Testis (tissue), 3 donors: ENCODE results near the gene MAP1B. TPM values are rescaled to one million over a fixed set of nuclear protein-coding genes. Genes with fewer than 3 reads are reported as not detected.
A peak's percentile ranks its signal among the peaks of the same experiment; 100 is the strongest.

Source experiments
- DNase-seq: peaks from one replicate; pipeline ENCODE4 v3.0.0-alpha.2; 2019
- H3K27ac ChIP-seq, 2 donors: fragments of 200-600 bp; sonication (generic); one replicate each; pipeline ENCODE4 v1.5.1; 2019
- H3K27me3 ChIP-seq: fragments of 200-600 bp; sonication (generic); one replicate; pipeline ENCODE4 v1.5.1; 2019
- H3K36me3 ChIP-seq: fragments of 200-600 bp; sonication (generic); one replicate; pipeline ENCODE4 v1.5.1; 2017; ENCODE audit warnings: low read depth; ENCODE audit errors: missing control alignments
- H3K4me1 ChIP-seq: fragments of 200-600 bp; sonication (generic); one replicate; pipeline ENCODE4 v1.5.1; 2019
- H3K4me3 ChIP-seq, 2 donors: fragments of 200-600 bp; sonication (generic); one replicate each; pipeline ENCODE4 v1.5.1; 2017 to 2019
- H3K9me3 ChIP-seq: fragments of 200-600 bp; sonication (generic); one replicate; pipeline ENCODE4 v1.5.1; 2017
- CTCF ChIP-seq, 3 experiments: fragments of 450-650 bp in 2 of 3; fragments of 200-600 bp in 1 of 3; sonication (generic) in 1 of 3; IDR thresholded peaks; one replicate each; pipeline ENCODE4 v1.5.1; 2016 to 2019; ENCODE audit warnings: antibody characterized with exemption in 3 of 3, mild to moderate bottlenecking in 2 of 3, moderate library complexity in 1 of 3
- POLR2A ChIP-seq: fragments of 450-650 bp; IDR thresholded peaks from one replicate; pipeline ENCODE4 v1.6.1; 2017; ENCODE audit warnings: antibody characterized with exemption, mild to moderate bottlenecking, moderate library complexity
- WGBS, 2 donors: methylation state at CpG; one replicate each; pipeline ENCODE4 v1.1.5; 2018; 5-methylcytosine and 5-hydroxymethylcytosine counted together
- intact Hi-C: fragments of 100-400 bp; cut with DNase I; formaldehyde crosslinking; loops from one replicate; pipeline ENCODE4 v1.15.1; 2023; ENCODE audit warnings: low total_unique reads
- polyA plus RNA-seq: library from polyadenylated mRNA; stranded (reverse); fragments of 350-450 nt; fragmentation: Illumina TruSeq; extraction: RNeasy Lipid Tissue Mini Kit (QIAGEN cat#74804); gene quantifications from one replicate; pipeline ENCODE4 v1.2.3, GENCODE V29; 2014; ENCODE audit warnings: low read depth, low replicate concordance; ENCODE audit not compliant: insufficient read depth
- total RNA-seq, 2 donors: library from RNA; depleted of rRNA; stranded (reverse); fragments of >200 nt; gene quantifications; one replicate each; pipeline ENCODE4 v1.2.3, GENCODE V29; 2016

The MAP1B gene
- total and polyA plus RNA-seq, 3 donors from 2014 or later: 20.1 to 584 (median 431) TPM

- H3K4me1 ChIP-seq: peaks cover 10% of the 10 kb centered on the region
- DNase-seq: peak; percentile 64
- intact Hi-C loops: no loop called here
Observed at GRCh38 chr5:72210888-72211678, 103.8 kb downstream of the MAP1B start.

GRCh38 chr5:72212171-72212570, 104.9 kb downstream of the MAP1B start:
- 88 to 89% methylated on average over 2 of the region's 2 CpGs for WGBS, 2 donors
- Histone ChIP-seq H3K27ac (no peak overlapping the region), H3K9me3 (no peaks in the 10 kb centered on the region), H3K4me1 (peaks cover 10% of the 10 kb centered on the region), H3K36me3 (no peaks in the 10 kb centered on the region), H3K4me3 (no peak overlapping the region), H3K27me3 (no peaks in the 10 kb centered on the region)
- no peak for DNase-seq
- no peak for TF ChIP-seq POLR2A
- intact Hi-C loops: no loop called here

More at GRCh38 chr5:72210888-72211678, 103.8 kb downstream of the MAP1B start:
- no peaks in the 10 kb centered on the region for H3K36me3 ChIP-seq
- H3K4me3 ChIP-seq: no peak overlapping the region
- H3K27ac ChIP-seq: peak overlapping the region in 1 of 2 donors; percentile 71
- 59 to 65% methylated on average over 5 to 6 of the region's 6 CpGs for WGBS, 2 donors
- H3K9me3 ChIP-seq: no peaks in the 10 kb centered on the region
- TF ChIP-seq POLR2A (no peak), CTCF (IDR thresholded peaks at IDR 0.05) (no peak)
- H3K27me3 ChIP-seq: no peaks in the 10 kb centered on the region

- intact Hi-C loops: no loop called here
- H3K4me1 ChIP-seq: peaks cover 10% of the 10 kb centered on the region
- H3K36me3 ChIP-seq: no peaks in the 10 kb centered on the region
- no peaks in the 10 kb centered on the region for H3K27me3 ChIP-seq
- no peaks in the 10 kb centered on the region for H3K9me3 ChIP-seq
- WGBS, 2 donors: 97 to 98% methylated on average over 4 of the region's 4 CpGs
- no peak for DNase-seq
- TF ChIP-seq CTCF (IDR thresholded peaks at IDR 0.05) (no peak), POLR2A (no peak)
- no peak overlapping the region for H3K27ac ChIP-seq
- H3K4me3 ChIP-seq: no peak overlapping the region
Observed at GRCh38 chr5:72213482-72213881, 106.2 kb downstream of the MAP1B start.

- TF ChIP-seq POLR2A (no peak), CTCF (IDR thresholded peaks at IDR 0.05) (no peak)
- H3K4me1 ChIP-seq: peaks cover 10% of the 10 kb centered on the region
- no peaks in the 10 kb centered on the region for H3K9me3 ChIP-seq
- no peaks in the 10 kb centered on the region for H3K36me3 ChIP-seq
- no peak overlapping the region for H3K27ac ChIP-seq
- intact Hi-C loops: no loop called here
- 84 to 89% methylated on average over 4 of the region's 4 CpGs for WGBS, 2 donors
- H3K4me3 ChIP-seq: no peak overlapping the region
- no peak for DNase-seq
- H3K27me3 ChIP-seq: no peaks in the 10 kb centered on the region
Observed at GRCh38 chr5:72214168-72214567, 106.9 kb downstream of the MAP1B start.

GRCh38 chr5:72216756-72217155, 109.5 kb downstream of the MAP1B start:
- TF ChIP-seq CTCF (IDR thresholded peaks at IDR 0.05) (no peak), POLR2A (no peak)
- H3K27ac ChIP-seq: no peak overlapping the region
- DNase-seq: no peak
- H3K36me3 ChIP-seq: no peaks in the 10 kb centered on the region
- WGBS, 2 donors: 92 to 96% methylated on average over 3 of the region's 3 CpGs
- no peaks in the 10 kb centered on the region for H3K9me3 ChIP-seq
- no peaks in the 10 kb centered on the region for H3K4me1 ChIP-seq
- H3K27me3 ChIP-seq: no peaks in the 10 kb centered on the region
- no peak overlapping the region for H3K4me3 ChIP-seq
- intact Hi-C loops: no loop called here
